Natural killer cell treated with Interleukin-12 subunit alpha and Interleukin-12 subunit beta and Interleukin-15 and Interleukin-18, amount 100 ng/mL, for 72 hours (primary cell): ENCODE results near the gene PTPN13. TPM values are rescaled to one million over a fixed set of nuclear protein-coding genes. Genes with fewer than 3 reads are reported as not detected.
"Not testable (repeated sequence)": the region's sequence is repeated elsewhere in the genome, so short reads cannot be mapped to it uniquely, and the experiment has no call there.

Experiments
- ATAC-seq, 2 donors: fragments of 150-1000 bp; cut with Tn5 transposase in 1 of 2; sonication (Bioruptor Pico), chemical (Tn5 transposase) in 1 of 2; 2 replicates each; pipeline ENCODE4 v1.10.0; 2021
- DNase-seq: peaks from one replicate; pipeline ENCODE4 v3.0.0; 2022; ENCODE audit warnings: low spot score
- H3K27ac Mint-ChIP-seq, 2 donors: 1 replicate in 1 of 2; 2 replicates in 1 of 2; pipeline ENCODE4 v1.8.0; 2022; ENCODE audit warnings: mixed read lengths in 2 of 2, mild to moderate bottlenecking in 1 of 2, moderate library complexity in 1 of 2
- H3K27me3 Mint-ChIP-seq, 2 donors: 1 replicate in 1 of 2; 2 replicates in 1 of 2; pipeline ENCODE4 v1.8.0; 2022; ENCODE audit warnings: mixed read lengths in 2 of 2
- H3K36me3 Mint-ChIP-seq: one replicate; pipeline ENCODE4 v1.8.0; 2022; ENCODE audit warnings: mixed read lengths
- H3K4me1 Mint-ChIP-seq, 2 donors: 1 replicate in 1 of 2; 2 replicates in 1 of 2; pipeline ENCODE4 v1.8.0; 2022; ENCODE audit warnings: low read depth in 2 of 2, mixed read lengths in 2 of 2, mild to moderate bottlenecking in 1 of 2
- H3K4me3 Mint-ChIP-seq: one replicate; pipeline ENCODE4 v1.8.0; 2022; ENCODE audit warnings: mixed read lengths
- H3K9me3 Mint-ChIP-seq: 2 replicates; pipeline ENCODE4 v1.8.0; 2022; ENCODE audit warnings: mixed read lengths
- total RNA-seq, 2 donors: library from RNA; stranded (reverse); gene quantifications; one replicate each; pipeline ENCODE4 v1.2.3, GENCODE V29; 2022

Gene PTPN13
- total RNA-seq, 2 donors from 2014 or later: 1.5 to 2.1 TPM

DNA sequence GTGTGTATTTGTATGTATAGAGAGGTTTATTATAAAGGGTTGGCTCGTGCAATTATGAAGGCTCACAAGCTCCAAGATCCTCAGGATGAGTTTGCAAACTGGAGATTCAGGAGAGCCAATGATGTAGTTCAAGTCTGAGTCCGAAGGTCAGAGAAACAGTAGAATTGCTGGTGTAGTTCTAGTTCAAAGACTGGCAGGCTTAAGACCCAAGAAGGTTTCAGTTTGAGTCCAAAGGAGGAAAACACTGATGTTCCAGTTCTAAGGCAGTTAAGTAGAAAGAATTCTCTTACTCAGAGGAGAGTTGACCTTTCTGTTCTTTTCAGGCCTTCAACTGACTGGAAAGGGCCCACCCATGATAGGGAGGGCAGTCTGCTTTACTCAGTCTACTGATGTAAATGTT, 89.1 kb downstream of the PTPN13 start:
- ATAC-seq (no peak), DNase-seq (no peak)
- no peaks in the 10 kb centered on the region for H3K4me1 Mint-ChIP-seq
- no peaks in the 10 kb centered on the region for H3K36me3 Mint-ChIP-seq
- no peaks in the 10 kb centered on the region for H3K27me3 Mint-ChIP-seq
- H3K9me3 Mint-ChIP-seq: peaks cover 8% of the 10 kb centered on the region
- no peak overlapping the region for H3K27ac Mint-ChIP-seq
- H3K4me3 Mint-ChIP-seq: no peak overlapping the region

GRCh38 chr4:86683983-86684382, 89.9 kb downstream of the PTPN13 start:
- H3K4me1 Mint-ChIP-seq: no peaks in the 10 kb centered on the region
- DNase-seq (no peak), ATAC-seq (no peak)
- H3K27ac Mint-ChIP-seq: no peak overlapping the region
- peaks cover 8% of the 10 kb centered on the region for H3K9me3 Mint-ChIP-seq
- H3K4me3 Mint-ChIP-seq: no peak overlapping the region
- no peaks in the 10 kb centered on the region for H3K27me3 Mint-ChIP-seq
- H3K36me3 Mint-ChIP-seq: no peaks in the 10 kb centered on the region

GRCh38 chr4:86685401-86685800, 91.3 kb downstream of the PTPN13 start:
- Mint-ChIP-seq H3K4me1 (no peaks in the 10 kb centered on the region), H3K27me3 (no peaks in the 10 kb centered on the region), H3K4me3 (no peak overlapping the region), H3K36me3 (no peaks in the 10 kb centered on the region), H3K9me3 (peaks cover 8% of the 10 kb centered on the region), H3K27ac (no peak overlapping the region)
- DNase-seq (no peak), ATAC-seq (no peak)

DNA sequence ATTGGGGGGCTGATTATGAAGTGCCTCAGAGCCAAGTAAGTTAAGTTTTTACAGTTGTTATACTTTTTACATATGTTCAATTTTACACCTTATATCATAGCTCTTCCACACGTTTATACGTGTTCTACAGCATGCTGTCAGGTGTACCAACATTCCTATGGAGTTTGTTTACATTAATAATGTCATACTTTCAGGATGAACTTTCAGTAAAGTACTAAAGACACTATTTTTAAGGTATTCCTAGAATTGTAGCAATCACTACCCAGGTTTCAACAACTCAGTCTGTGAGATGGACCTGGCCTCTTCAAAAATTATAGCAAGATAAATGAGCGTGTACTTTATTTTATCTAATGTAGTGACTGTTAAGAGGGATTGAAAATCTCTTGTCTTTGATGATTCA, 92.6 kb downstream of the PTPN13 start:
- Mint-ChIP-seq H3K27me3 (no peaks in the 10 kb centered on the region), H3K36me3 (no peaks in the 10 kb centered on the region)

GRCh38 chr4:86688026-86688425, 93.9 kb downstream of the PTPN13 start:
- peaks cover 8% of the 10 kb centered on the region for H3K9me3 Mint-ChIP-seq

More for the DNA sequence above, 92.6 kb downstream of the PTPN13 start:
- Mint-ChIP-seq H3K27ac (no peak overlapping the region), H3K9me3 (peaks cover 8% of the 10 kb centered on the region), H3K4me3 (no peak overlapping the region), H3K4me1 (no peaks in the 10 kb centered on the region)
- ATAC-seq (no peak), DNase-seq (no peak)

DNA sequence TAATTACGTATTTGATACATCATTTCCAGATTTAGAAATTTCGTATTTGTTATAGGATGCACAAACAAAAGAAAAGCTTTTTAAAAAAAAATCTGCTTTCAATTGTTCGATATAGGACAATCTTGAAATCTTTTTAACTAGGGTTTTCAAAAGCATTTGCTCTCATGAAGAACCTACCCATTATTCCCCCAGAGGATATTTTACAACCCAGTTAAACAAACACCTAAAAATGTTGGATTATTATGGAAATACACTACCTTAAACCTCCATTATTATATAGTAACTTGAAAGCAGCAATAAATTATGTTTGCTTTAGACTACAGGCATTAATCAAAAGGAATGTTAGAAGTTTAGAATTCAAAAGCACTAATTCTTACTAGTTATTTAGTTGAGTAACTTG, 110.5 kb downstream of the PTPN13 start:
- no peak overlapping the region for H3K4me3 Mint-ChIP-seq
- no peaks in the 10 kb centered on the region for H3K4me1 Mint-ChIP-seq
- no peaks in the 10 kb centered on the region for H3K27me3 Mint-ChIP-seq
- H3K36me3 Mint-ChIP-seq: no peaks in the 10 kb centered on the region
- no peaks in the 10 kb centered on the region for H3K9me3 Mint-ChIP-seq
- H3K27ac Mint-ChIP-seq: no peak overlapping the region
- no peak for DNase-seq
- ATAC-seq: no peak

More at GRCh38 chr4:86688026-86688425, 93.9 kb downstream of the PTPN13 start:
- no peaks in the 10 kb centered on the region for H3K36me3 Mint-ChIP-seq
- no peak overlapping the region for H3K4me3 Mint-ChIP-seq
- no peak overlapping the region for H3K27ac Mint-ChIP-seq
- no peaks in the 10 kb centered on the region for H3K4me1 Mint-ChIP-seq
- DNase-seq (no peak), ATAC-seq (no peak)
- H3K27me3 Mint-ChIP-seq: no peaks in the 10 kb centered on the region

DNA sequence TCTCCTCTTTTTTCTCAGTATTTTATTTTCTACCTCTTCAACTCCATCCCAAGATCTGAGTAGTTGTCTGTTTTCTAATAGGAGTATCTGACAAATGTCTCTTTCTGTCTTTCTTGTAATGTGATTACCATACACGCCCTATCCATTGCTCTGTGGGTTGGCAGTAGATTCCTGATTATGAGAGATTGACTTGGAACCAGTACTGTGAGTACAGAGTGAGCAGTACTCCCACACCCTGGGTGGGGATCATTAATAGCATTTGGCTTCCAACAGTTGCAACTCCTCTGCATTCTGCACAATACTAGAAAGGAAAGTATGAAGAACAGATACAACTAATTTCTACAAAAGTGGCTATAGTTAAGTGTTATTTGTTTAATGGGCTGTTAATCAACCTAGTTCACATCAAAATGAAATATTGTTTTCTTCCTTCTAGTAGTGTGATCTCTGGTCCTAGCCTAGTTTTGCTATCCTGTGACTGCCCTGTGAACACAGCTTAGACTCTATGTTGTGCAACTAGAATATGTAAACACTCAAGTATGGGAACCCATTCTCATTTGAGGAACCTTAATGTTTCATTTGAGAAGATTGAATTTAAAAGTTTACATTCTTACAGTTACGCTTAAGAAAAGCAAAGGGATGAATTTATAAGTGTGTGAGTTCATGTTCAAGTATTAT, 112.9 kb downstream of the PTPN13 start:
- H3K36me3 Mint-ChIP-seq: no peaks in the 10 kb centered on the region
- H3K4me1 Mint-ChIP-seq: no peaks in the 10 kb centered on the region
- no peak overlapping the region for H3K27ac Mint-ChIP-seq
- no peaks in the 10 kb centered on the region for H3K27me3 Mint-ChIP-seq
- H3K4me3 Mint-ChIP-seq: no peak overlapping the region
- no peaks in the 10 kb centered on the region for H3K9me3 Mint-ChIP-seq
- ATAC-seq (no peak), DNase-seq (no peak)

GRCh38 chr4:86717651-86718050, 123.5 kb downstream of the PTPN13 start:
- Mint-ChIP-seq H3K9me3 (peaks cover 3% of the 10 kb centered on the region), H3K4me1 (no peaks in the 10 kb centered on the region), H3K36me3 (no peaks in the 10 kb centered on the region), H3K27me3 (no peaks in the 10 kb centered on the region), H3K4me3 (no peak overlapping the region), H3K27ac (no peak overlapping the region)
- DNase-seq (no peak), ATAC-seq (no peak)

DNA sequence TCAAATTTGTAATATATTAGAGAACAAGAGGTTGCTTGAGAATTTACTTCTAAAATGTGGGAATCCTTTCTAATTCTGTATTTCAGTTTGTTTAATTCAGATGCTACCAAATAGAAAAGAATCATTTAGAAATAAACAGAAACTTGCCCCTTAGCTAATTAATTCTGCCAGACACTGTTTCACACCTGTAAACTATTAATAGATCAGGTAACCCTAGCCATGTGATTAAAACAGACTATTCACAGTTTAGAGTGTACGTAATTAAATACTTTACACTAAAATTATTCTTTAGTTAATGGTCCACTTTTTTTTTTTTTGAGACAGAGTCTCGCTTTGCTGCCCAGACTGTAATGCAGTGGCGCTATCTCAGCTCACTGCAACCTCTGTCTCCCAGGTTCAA, 124.0 kb downstream of the PTPN13 start:
- Mint-ChIP-seq H3K9me3 (peaks cover 3% of the 10 kb centered on the region), H3K27ac (no peak overlapping the region), H3K4me1 (no peaks in the 10 kb centered on the region), H3K27me3 (no peaks in the 10 kb centered on the region), H3K4me3 (no peak overlapping the region), H3K36me3 (no peaks in the 10 kb centered on the region)
- ATAC-seq: no peak
- no peak for DNase-seq

GRCh38 chr4:86719149-86719548, 125.0 kb downstream of the PTPN13 start:
- not testable (repeated sequence) for ATAC-seq, H3K4me3 Mint-ChIP-seq, H3K27me3 Mint-ChIP-seq, H3K9me3 Mint-ChIP-seq, H3K36me3 Mint-ChIP-seq, H3K4me1 Mint-ChIP-seq, H3K27ac Mint-ChIP-seq, DNase-seq

GRCh38 chr4:86720508-86721068, 126.5 kb downstream of the PTPN13 start:
- H3K36me3 Mint-ChIP-seq: no peaks in the 10 kb centered on the region
- H3K4me1 Mint-ChIP-seq: no peaks in the 10 kb centered on the region
- no peak for DNase-seq
- H3K4me3 Mint-ChIP-seq: no peak overlapping the region
- no peak for ATAC-seq
- peaks cover 3% of the 10 kb centered on the region for H3K9me3 Mint-ChIP-seq
- H3K27me3 Mint-ChIP-seq: no peaks in the 10 kb centered on the region
- H3K27ac Mint-ChIP-seq: no peak overlapping the region

DNA sequence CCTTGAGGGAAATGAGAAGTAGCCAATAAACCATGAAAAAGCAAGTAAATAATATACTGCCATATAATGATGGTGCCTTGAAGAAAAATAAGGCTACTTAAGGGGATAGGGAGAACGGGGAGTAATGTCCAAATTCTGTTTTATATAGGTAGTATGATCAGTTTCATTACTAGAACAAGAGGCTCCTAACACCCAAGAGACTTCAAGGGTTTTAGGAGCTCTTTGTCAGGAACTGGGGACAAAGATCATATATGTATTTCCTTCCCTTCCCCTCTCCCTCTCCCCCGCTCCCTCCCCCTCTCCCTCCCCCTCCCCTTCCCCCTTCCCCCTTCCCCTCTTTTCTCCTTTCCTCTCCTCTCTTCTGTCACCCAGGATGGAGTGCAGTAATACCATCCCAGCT, 127.3 kb downstream of the PTPN13 start:
- Mint-ChIP-seq H3K4me1 (no peaks in the 10 kb centered on the region), H3K27me3 (no peaks in the 10 kb centered on the region), H3K9me3 (peaks cover 3% of the 10 kb centered on the region), H3K27ac (no peak overlapping the region), H3K36me3 (no peaks in the 10 kb centered on the region), H3K4me3 (no peak overlapping the region)
- DNase-seq (no peak), ATAC-seq (no peak)

- Mint-ChIP-seq H3K36me3 (peaks cover 4% of the 10 kb centered on the region), H3K27ac (no peak overlapping the region), H3K4me3 (no peak overlapping the region), H3K9me3 (peaks cover 16% of the 10 kb centered on the region), H3K4me1 (no peaks in the 10 kb centered on the region), H3K27me3 (no peaks in the 10 kb centered on the region)
- ATAC-seq (no peak), DNase-seq (no peak)
Observed at GRCh38 chr4:86730310-86730709, 136.2 kb downstream of the PTPN13 start.

DNA sequence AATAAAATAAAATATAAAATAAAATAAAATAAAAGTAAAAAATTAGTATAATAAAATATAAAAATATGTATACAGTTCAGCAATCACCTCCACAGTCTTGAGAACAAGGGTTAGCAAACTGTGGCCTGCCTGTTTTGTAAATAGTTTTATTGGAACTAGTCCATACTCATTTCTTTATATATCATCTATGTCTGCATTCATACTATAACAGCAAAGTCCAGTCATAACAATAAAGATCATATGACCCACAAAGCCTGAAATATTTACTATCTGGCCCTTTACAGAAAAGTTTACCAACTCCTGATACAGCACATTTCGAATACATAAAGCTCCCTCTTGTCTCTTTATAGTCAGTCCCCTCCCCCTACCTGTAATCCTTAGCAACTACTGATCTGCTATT, 143.1 kb downstream of the PTPN13 start:
- Mint-ChIP-seq H3K36me3 (no peaks in the 10 kb centered on the region), H3K9me3 (no peaks in the 10 kb centered on the region), H3K27ac (no peak overlapping the region), H3K4me3 (no peak overlapping the region), H3K27me3 (no peaks in the 10 kb centered on the region), H3K4me1 (no peaks in the 10 kb centered on the region)
- no peak for ATAC-seq
- no peak for DNase-seq

DNA sequence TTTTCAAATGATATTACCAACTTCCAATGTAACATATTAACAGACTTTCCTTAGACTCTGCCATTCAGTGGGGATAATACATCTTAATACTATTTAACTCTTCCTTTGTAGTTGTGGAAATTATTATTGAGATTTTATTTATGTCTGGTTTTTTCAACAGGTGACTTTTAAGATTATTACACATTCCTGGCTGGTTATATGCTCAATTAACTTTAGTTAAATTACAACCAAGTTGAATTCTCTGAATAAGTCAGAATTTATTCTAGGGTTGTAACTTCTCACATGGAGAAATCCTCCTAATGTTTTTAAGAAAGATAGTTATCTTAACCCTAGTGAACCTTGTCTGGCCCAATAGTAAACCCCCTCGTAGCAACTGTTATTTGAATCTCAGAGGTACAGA, 147.7 kb downstream of the PTPN13 start:
- Mint-ChIP-seq H3K4me1 (no peaks in the 10 kb centered on the region), H3K9me3 (no peaks in the 10 kb centered on the region), H3K27ac (no peak overlapping the region), H3K27me3 (no peaks in the 10 kb centered on the region), H3K36me3 (no peaks in the 10 kb centered on the region), H3K4me3 (no peak overlapping the region)
- DNase-seq: no peak
- ATAC-seq: no peak
